Jurkat, Clone E6-1 (cell line): ENCODE measurements around the gene KRTAP4-3.
"Not testable (repeated sequence)": the region's sequence is repeated elsewhere in the genome, so short reads cannot be mapped to it uniquely, and the experiment has no call there.

Experiments
- DNase-seq: peaks from one replicate; pipeline ENCODE4 v3.0.0-alpha.2; 2011; ENCODE audit warnings: low read depth, low spot score
- H3K4me3 ChIP-seq: 2 replicates; pipeline ENCODE4 v1.5.1; 2011; ENCODE audit warnings: mild to moderate bottlenecking, low read length, control low read depth, moderate library complexity

Gene KRTAP4-3

GRCh38 chr17:41123292-41123990 is 44.6 kb downstream of the KRTAP4-3 start:
- DNase-seq, H3K4me3 ChIP-seq: not testable (repeated sequence)

GRCh38 chr17:41121742-41122141 is 46.3 kb downstream of the KRTAP4-3 start:
- no peak overlapping the region for H3K4me3 ChIP-seq
- DNase-seq, result no peak

GRCh38 chr17:41119696-41120690 is 48.0 kb downstream of the KRTAP4-3 start:
- not testable (repeated sequence) for H3K4me3 ChIP-seq, DNase-seq

GRCh38 chr17:41118721-41119120 is 49.3 kb downstream of the KRTAP4-3 start:
- no peak for DNase-seq
- no peak overlapping the region for H3K4me3 ChIP-seq

GRCh38 chr17:41117846-41118386 is 50.1 kb downstream of the KRTAP4-3 start, which contains the start of gene KRTAP4-11:
Gene KRTAP4-11, minus strand, starts transcription at chr17:41118373. Its CDS starts 58 bp downstream, at chr17:41118315.
- DNase-seq, H3K4me3 ChIP-seq: not testable (repeated sequence)
